HepG2 (cell line): ENCODE measurements around the gene APC2. TPM values are rescaled to one million over a fixed set of nuclear protein-coding genes. Genes with fewer than 3 reads are reported as not detected.

Source experiments
- BRD4 ChIP-seq: sonication (generic); formaldehyde crosslinking; IDR thresholded peaks from 2 replicates; pipeline ENCODE4 v1.4.0; 2020; ENCODE audit warnings: missing genetic modification reagents
- CHD4 ChIP-seq: fragments of 200-600 bp; sonication (generic); IDR thresholded peaks from 2 replicates; pipeline ENCODE4 v1.7.0; 2017; ENCODE audit warnings: mild to moderate bottlenecking, low read length, borderline replicate concordance
- EHMT2 ChIP-seq: fragments of 200-600 bp; sonication (generic); IDR thresholded peaks from 2 replicates; pipeline ENCODE4 v1.7.0; 2017; ENCODE audit warnings: antibody characterized with exemption, low read depth, low read length, borderline replicate concordance
- ETS1 ChIP-seq: sonication (generic); formaldehyde crosslinking; IDR thresholded peaks from 2 replicates; pipeline ENCODE4 v1.4.0; 2020; ENCODE audit warnings: missing genetic modification reagents
- ETV6 ChIP-seq: sonication (generic); formaldehyde crosslinking; conservative IDR thresholded peaks from 2 replicates; pipeline ENCODE4 v1.4.0; 2020; ENCODE audit warnings: missing genetic modification reagents
- KLF11 ChIP-seq: IDR thresholded peaks from 2 replicates; pipeline ENCODE4 v1.6.1; 2016; ENCODE audit warnings: missing compliant biosample characterization
- RFX1 ChIP-seq: fragments of 450-650 bp; IDR thresholded peaks from 2 replicates; pipeline ENCODE4 v1.6.1; 2017
- SOX13 ChIP-seq, 3 experiments: fragments of 450-650 bp in 1 of 3; sonication (generic) in 1 of 3; formaldehyde crosslinking in 1 of 3; IDR thresholded peaks in 2 of 3; conservative IDR thresholded peaks in 1 of 3; 2 replicates each; pipeline versions ENCODE4 v1.5.0 to v1.6.1; 2016 to 2020; ENCODE audit warnings: antibody characterized with exemption in 1 of 3, mild to moderate bottlenecking in 1 of 3, missing compliant biosample characterization in 1 of 3, missing genetic modification reagents in 1 of 3, moderate library complexity in 1 of 3
- ZBTB2 ChIP-seq: sonication (generic); formaldehyde crosslinking; IDR thresholded peaks from 2 replicates; pipeline ENCODE4 v1.8.0; 2022; ENCODE audit warnings: low read depth, missing genetic modification reagents
- ZFX ChIP-seq: sonication (generic); formaldehyde crosslinking; IDR thresholded peaks from 2 replicates; pipeline ENCODE4 v1.4.0; 2020; ENCODE audit warnings: mild to moderate bottlenecking, low read depth, missing genetic modification reagents, moderate library complexity
- ZNF10 ChIP-seq: sonication (generic); formaldehyde crosslinking; IDR thresholded peaks from 2 replicates; pipeline ENCODE4 v1.4.0; 2020; ENCODE audit warnings: mild to moderate bottlenecking, low read depth, missing genetic modification reagents, borderline replicate concordance
- ZNF275 ChIP-seq: sonication (generic); formaldehyde crosslinking; IDR thresholded peaks from 2 replicates; pipeline ENCODE4 v1.8.0; 2022; ENCODE audit warnings: missing genetic modification reagents, mild to moderate bottlenecking, inconsistent platforms, borderline replicate concordance
- ZNF460 ChIP-seq: sonication (generic); formaldehyde crosslinking; IDR thresholded peaks from 2 replicates; pipeline ENCODE4 v1.5.1; 2020; ENCODE audit warnings: missing genetic modification reagents, mild to moderate bottlenecking, borderline replicate concordance
- ZNF678 ChIP-seq: sonication (generic); formaldehyde crosslinking; IDR thresholded peaks from 2 replicates; pipeline ENCODE4 v1.4.0; 2020; ENCODE audit warnings: mild to moderate bottlenecking, missing genetic modification reagents
- ZUFSP ChIP-seq: sonication (generic); formaldehyde crosslinking; IDR thresholded peaks from 2 replicates; pipeline ENCODE4 v1.9.0; 2021; ENCODE audit warnings: missing genetic modification reagents, mild to moderate bottlenecking, borderline replicate concordance
- polyA plus RNA-seq, 8 experiments: library from polyadenylated mRNA; depleted of rRNA in 3 of 8; stranded (reverse) in 7 of 8; unstranded in 1 of 8; fragments of >200 nt; fragmentation: Illumina TruSeq in 4 of 8; extraction: Trizol in 4 of 8; gene quantifications; 2 replicates each; pipeline versions ENCODE4 v1.2.1 to v1.2.3, GENCODE V29; 2011 to 2016; ENCODE audit warnings: low read depth in 4 of 8, missing spikeins in 1 of 8, mixed read lengths in 1 of 8; ENCODE audit not compliant: insufficient read depth in 1 of 8
- total RNA-seq, 5 experiments: library from RNA; depleted of rRNA; stranded (reverse); fragments of >200 nt; fragmentation: Illumina TruSeq; extraction: Trizol; gene quantifications; 2 replicates each; pipeline ENCODE4 v1.2.3, GENCODE V29; 2016; ENCODE audit warnings: low read depth in 1 of 5
- TF ChIP-seq, protein P1 (sequence below): sonication (generic); formaldehyde crosslinking; IDR thresholded peaks from 2 replicates; pipeline ENCODE4 v1.5.0; 2020; ENCODE audit warnings: mild to moderate bottlenecking, missing genetic modification reagents
- TF ChIP-seq, protein P2 (sequence below): sonication (generic); formaldehyde crosslinking; IDR thresholded peaks from 2 replicates; pipeline ENCODE4 v1.5.1; 2020; ENCODE audit warnings: missing genetic modification reagents, mild to moderate bottlenecking, borderline replicate concordance

APC2 gene
- total and polyA plus RNA-seq, 2 of the 13 experiments (the other 11 are each of a cell fraction or from before 2014, with no cell fraction given) = 0.08 to 0.22 TPM

DNA sequence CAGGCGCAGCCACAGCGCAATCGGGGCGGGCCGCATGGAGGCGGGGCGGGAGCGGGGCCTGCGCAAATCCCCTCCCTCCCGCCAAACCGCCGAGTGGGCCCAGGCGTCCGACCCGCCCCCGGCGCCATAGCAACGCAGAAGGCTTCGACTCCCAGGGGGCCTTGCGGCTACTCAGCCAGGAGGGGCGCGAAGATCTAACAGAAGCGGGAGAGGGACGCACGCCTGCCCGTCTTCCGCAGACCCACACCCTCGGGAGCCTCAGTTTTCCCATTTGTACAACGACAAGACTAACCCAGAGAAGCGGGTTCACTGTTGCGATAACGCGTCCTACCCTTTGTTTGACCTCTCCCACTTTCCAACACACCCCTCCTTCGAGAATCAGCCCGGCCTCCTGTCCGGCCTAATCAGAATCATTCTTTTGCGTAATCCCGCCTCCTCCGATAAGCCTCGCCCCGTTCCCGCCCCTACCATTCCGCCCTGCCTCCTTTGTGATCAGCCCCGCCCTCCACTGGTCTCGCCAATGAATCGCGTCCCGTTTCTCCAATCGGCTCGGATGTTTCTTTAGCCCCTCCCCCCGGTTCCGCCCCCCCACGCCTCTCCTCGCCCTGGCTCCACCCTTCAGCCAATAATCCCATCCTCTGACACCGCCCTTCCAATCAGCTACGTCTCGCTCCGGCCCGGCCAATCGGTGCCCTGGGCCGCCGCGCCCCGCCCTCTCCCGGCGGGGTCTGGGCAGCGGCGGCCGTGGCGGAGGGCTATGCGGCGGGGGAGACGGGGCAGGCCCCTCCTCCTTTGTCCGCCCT is 40.6 kb downstream of the APC2 start, which contains the start of gene PCSK4 (continued):
- TF ChIP-seq ZFX (CRISPR knock-in tag) (peak; percentile 32), EHMT2 (no peak), ZBTB2 (CRISPR knock-in tag) (no peak), ZUFSP (CRISPR knock-in tag) (no peak), KLF11 (CRISPR knock-in tag) (no peak), ZNF460 (CRISPR knock-in tag) (no peak), ZNF275 (CRISPR knock-in tag) (no peak), ZNF10 (CRISPR knock-in tag) (no peak), ETS1 (CRISPR knock-in tag) (no peak), ETV6 (no peak), CHD4 (no peak), SOX13 (IDR thresholded peaks at IDR 0.05) (no peak), SOX13 (CRISPR knock-in tag; conservative IDR thresholded peaks at IDR 0.05 in 1 of 2, IDR thresholded peaks at IDR 0.05 in 1 of 2) (no peak), BRD4 (CRISPR knock-in tag) (no peak), ZNF678 (CRISPR knock-in tag) (no peak), RFX1 (peak; percentile 95)
- TF ChIP-seq, protein P1, sequence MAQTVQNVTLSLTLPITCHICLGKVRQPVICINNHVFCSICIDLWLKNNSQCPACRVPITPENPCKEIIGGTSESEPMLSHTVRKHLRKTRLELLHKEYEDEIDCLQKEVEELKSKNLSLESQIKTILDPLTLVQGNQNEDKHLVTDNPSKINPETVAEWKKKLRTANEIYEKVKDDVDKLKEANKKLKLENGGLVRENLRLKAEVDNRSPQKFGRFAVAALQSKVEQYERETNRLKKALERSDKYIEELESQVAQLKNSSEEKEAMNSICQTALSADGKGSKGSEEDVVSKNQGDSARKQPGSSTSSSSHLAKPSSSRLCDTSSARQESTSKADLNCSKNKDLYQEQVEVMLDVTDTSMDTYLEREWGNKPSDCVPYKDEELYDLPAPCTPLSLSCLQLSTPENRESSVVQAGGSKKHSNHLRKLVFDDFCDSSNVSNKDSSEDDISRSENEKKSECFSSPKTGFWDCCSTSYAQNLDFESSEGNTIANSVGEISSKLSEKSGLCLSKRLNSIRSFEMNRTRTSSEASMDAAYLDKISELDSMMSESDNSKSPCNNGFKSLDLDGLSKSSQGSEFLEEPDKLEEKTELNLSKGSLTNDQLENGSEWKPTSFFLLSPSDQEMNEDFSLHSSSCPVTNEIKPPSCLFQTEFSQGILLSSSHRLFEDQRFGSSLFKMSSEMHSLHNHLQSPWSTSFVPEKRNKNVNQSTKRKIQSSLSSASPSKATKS = no peak
- TF ChIP-seq, protein P2, sequence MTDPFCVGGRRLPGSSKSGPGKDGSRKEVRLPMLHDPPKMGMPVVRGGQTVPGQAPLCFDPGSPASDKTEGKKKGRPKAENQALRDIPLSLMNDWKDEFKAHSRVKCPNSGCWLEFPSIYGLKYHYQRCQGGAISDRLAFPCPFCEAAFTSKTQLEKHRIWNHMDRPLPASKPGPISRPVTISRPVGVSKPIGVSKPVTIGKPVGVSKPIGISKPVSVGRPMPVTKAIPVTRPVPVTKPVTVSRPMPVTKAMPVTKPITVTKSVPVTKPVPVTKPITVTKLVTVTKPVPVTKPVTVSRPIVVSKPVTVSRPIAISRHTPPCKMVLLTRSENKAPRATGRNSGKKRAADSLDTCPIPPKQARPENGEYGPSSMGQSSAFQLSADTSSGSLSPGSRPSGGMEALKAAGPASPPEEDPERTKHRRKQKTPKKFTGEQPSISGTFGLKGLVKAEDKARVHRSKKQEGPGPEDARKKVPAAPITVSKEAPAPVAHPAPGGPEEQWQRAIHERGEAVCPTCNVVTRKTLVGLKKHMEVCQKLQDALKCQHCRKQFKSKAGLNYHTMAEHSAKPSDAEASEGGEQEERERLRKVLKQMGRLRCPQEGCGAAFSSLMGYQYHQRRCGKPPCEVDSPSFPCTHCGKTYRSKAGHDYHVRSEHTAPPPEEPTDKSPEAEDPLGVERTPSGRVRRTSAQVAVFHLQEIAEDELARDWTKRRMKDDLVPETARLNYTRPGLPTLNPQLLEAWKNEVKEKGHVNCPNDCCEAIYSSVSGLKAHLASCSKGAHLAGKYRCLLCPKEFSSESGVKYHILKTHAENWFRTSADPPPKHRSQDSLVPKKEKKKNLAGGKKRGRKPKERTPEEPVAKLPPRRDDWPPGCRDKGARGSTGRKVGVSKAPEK = no peak
